Right lung (tissue), 5 donors: ENCODE data around the gene ZCCHC7. TPM values are rescaled to one million over a fixed set of nuclear protein-coding genes. Genes with fewer than 3 reads are reported as not detected.

Experiments used
- DNase-seq, 2 donors: peaks; one replicate each; pipeline ENCODE4 v3.0.0-alpha.2; 2013
- polyA plus RNA-seq, 5 donors: library from polyadenylated mRNA; unstranded; fragments of 120-200 nt; gene quantifications; one replicate each; pipeline versions ENCODE4 v1.2.1 to v1.2.3, GENCODE V29; 2013; ENCODE audit warnings: inconsistent platforms in 1 of 5, low replicate concordance in 1 of 5; ENCODE audit not compliant: insufficient read length in 5 of 5, insufficient read depth in 1 of 5

Gene ZCCHC7
- polyA plus RNA-seq, 5 donors: 18.2 to 24.5 (median 24.3) TPM

- DNase-seq: no peak
Observed at GRCh38 chr9:37206121-37206620, 85.8 kb downstream of the ZCCHC7 start.

GRCh38 chr9:37209431-37210386 is 89.3 kb downstream of the ZCCHC7 start:
- no peak for DNase-seq

- no peak for DNase-seq
Observed at GRCh38 chr9:37210737-37211523, 90.6 kb downstream of the ZCCHC7 start.

- DNase-seq: no peak
Observed at GRCh38 chr9:37212435-37212834, 92.1 kb downstream of the ZCCHC7 start.

- DNase-seq: no peak
Observed at GRCh38 chr9:37215381-37215780, 95.0 kb downstream of the ZCCHC7 start.

GRCh38 chr9:37215830-37216229 is 95.5 kb downstream of the ZCCHC7 start:
- no peak for DNase-seq

GRCh38 chr9:37217161-37217560 is 96.8 kb downstream of the ZCCHC7 start:
- DNase-seq: no peak

- DNase-seq: no peak
Observed at GRCh38 chr9:37218800-37219425, 98.5 kb downstream of the ZCCHC7 start.

GRCh38 chr9:37220971-37221370 is 100.6 kb downstream of the ZCCHC7 start:
- no peak for DNase-seq

- no peak for DNase-seq
Observed at GRCh38 chr9:37221489-37222106, 101.2 kb downstream of the ZCCHC7 start.

- DNase-seq: no peak
Observed at GRCh38 chr9:37229455-37229854, 109.1 kb downstream of the ZCCHC7 start.

- no peak for DNase-seq
Observed at GRCh38 chr9:37229882-37230482, 109.6 kb downstream of the ZCCHC7 start.

- DNase-seq: no peak
Observed at GRCh38 chr9:37236822-37237221, 116.4 kb downstream of the ZCCHC7 start.

- no peak for DNase-seq
Observed at GRCh38 chr9:37238122-37238521, 117.7 kb downstream of the ZCCHC7 start.

- no peak for DNase-seq
Observed at GRCh38 chr9:37239224-37239859, 119.0 kb downstream of the ZCCHC7 start.

GRCh38 chr9:37239921-37240320 is 119.5 kb downstream of the ZCCHC7 start:
- no peak for DNase-seq

- DNase-seq: no peak
Observed at GRCh38 chr9:37241340-37241739, 121.0 kb downstream of the ZCCHC7 start.

- no peak for DNase-seq
Observed at GRCh38 chr9:37242089-37242488, 121.7 kb downstream of the ZCCHC7 start.

- no peak for DNase-seq
Observed at GRCh38 chr9:37243588-37244345, 123.4 kb downstream of the ZCCHC7 start.

- no peak for DNase-seq
Observed at GRCh38 chr9:37246826-37247225, 126.5 kb downstream of the ZCCHC7 start.
